Measurements from ENCODE around the gene NBEA. TPM values are rescaled to one million over a fixed set of nuclear protein-coding genes. Genes with fewer than 3 reads are reported as not detected.

Gene NBEA
- total and polyA plus RNA-seq, 2 experiments from 2014 or later, result 9.1 to 29.1 TPM

DNA sequence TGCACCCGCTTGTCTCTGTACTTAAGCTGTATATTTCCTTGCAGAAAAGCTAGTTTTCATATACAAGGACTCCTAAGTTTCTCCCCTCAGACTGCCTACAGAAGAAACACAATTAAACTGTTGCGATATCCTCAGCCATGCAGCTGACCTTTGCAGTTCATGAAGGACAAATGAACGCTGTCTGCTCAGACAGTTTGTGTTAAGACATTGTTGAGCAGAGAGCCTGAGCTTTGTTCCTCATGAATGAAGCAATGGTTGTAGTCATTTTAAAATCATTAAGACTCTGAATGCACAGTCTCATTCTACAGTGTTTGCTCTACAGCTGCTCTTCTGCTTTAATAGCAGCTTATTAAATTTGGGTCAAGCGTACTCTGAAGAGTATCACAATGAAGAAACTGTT lies 557.6 kb downstream of the NBEA start (continued):
- TF ChIP-seq, protein P1, sequence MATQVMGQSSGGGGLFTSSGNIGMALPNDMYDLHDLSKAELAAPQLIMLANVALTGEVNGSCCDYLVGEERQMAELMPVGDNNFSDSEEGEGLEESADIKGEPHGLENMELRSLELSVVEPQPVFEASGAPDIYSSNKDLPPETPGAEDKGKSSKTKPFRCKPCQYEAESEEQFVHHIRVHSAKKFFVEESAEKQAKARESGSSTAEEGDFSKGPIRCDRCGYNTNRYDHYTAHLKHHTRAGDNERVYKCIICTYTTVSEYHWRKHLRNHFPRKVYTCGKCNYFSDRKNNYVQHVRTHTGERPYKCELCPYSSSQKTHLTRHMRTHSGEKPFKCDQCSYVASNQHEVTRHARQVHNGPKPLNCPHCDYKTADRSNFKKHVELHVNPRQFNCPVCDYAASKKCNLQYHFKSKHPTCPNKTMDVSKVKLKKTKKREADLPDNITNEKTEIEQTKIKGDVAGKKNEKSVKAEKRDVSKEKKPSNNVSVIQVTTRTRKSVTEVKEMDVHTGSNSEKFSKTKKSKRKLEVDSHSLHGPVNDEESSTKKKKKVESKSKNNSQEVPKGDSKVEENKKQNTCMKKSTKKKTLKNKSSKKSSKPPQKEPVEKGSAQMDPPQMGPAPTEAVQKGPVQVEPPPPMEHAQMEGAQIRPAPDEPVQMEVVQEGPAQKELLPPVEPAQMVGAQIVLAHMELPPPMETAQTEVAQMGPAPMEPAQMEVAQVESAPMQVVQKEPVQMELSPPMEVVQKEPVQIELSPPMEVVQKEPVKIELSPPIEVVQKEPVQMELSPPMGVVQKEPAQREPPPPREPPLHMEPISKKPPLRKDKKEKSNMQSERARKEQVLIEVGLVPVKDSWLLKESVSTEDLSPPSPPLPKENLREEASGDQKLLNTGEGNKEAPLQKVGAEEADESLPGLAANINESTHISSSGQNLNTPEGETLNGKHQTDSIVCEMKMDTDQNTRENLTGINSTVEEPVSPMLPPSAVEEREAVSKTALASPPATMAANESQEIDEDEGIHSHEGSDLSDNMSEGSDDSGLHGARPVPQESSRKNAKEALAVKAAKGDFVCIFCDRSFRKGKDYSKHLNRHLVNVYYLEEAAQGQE (IDR thresholded peaks at IDR 0.05; ENCODE audit: unreplicated experiment), result no peak
- TF ChIP-seq NANOG (IDR thresholded peaks at IDR 0.05; ENCODE audit: borderline replicate concordance), result no peak
- TF ChIP-seq, protein P2, sequence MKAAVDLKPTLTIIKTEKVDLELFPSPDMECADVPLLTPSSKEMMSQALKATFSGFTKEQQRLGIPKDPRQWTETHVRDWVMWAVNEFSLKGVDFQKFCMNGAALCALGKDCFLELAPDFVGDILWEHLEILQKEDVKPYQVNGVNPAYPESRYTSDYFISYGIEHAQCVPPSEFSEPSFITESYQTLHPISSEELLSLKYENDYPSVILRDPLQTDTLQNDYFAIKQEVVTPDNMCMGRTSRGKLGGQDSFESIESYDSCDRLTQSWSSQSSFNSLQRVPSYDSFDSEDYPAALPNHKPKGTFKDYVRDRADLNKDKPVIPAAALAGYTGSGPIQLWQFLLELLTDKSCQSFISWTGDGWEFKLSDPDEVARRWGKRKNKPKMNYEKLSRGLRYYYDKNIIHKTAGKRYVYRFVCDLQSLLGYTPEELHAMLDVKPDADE (IDR thresholded peaks at IDR 0.05), result no peak
- TF ChIP-seq POLR2AphosphoS5 (IDR thresholded peaks at IDR 0.05; ENCODE audit: low read depth), result no peak
- no peak for TF ChIP-seq CTCF (conservative IDR thresholded peaks at IDR 0.05; ENCODE audit: low read depth in 2 of 2)
- TF ChIP-seq EZH2 (IDR thresholded peaks at IDR 0.05; ENCODE audit: low read depth, unreplicated experiment), result no peak
- TF ChIP-seq EZH2phosphoT487 (IDR thresholded peaks at IDR 0.05; ENCODE audit: unreplicated experiment), result no peak

DNA sequence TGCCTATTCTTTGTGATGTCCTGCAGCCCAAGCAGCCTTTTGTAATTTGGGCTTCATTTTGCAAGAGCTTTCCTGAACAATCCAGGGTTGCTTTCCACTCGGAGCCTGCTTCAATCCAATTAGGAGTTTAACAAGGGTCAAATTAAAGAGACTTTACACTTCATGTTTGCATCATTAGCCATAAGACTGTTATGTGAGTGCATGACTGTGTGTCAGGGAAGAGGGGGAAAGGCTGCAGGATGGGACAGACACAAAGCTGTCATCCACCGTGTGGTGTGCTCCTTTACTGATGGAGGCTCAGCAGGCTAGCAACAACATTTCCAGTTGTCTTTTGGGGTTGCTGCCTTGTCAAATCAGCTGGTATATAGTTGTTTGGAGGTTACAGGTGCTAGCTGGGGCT lies 558.1 kb downstream of the NBEA start:
- Mint-ChIP-seq H3K27me3 (ENCODE audit: insufficient read depth, low read depth, poor library complexity) (peaks cover 1% of the 10 kb centered on the region), H3K4me3 (no peak overlapping the region), H3K27ac (no peak overlapping the region), H3K36me3 (ENCODE audit: low read depth) (no peaks in the 10 kb centered on the region), H3K4me1 (peaks cover 16% of the 10 kb centered on the region; the same call in 2 of the 3 replicates), H3K9me3 (no peaks in the 10 kb centered on the region)
- Histone ChIP-seq H3K4me2 (no peak overlapping the region), H3K27ac (ENCODE audit: low read depth) (no peak overlapping the region), H3K79me2 (replicated peaks; ENCODE audit: insufficient read depth) (no peaks in the 10 kb centered on the region), H3K4me1 (ENCODE audit: insufficient read depth) (no peaks in the 10 kb centered on the region; the same call in 1 of the 2 replicates), H3K4me3 (no peak overlapping the region), H4K20me1 (replicated peaks; ENCODE audit: insufficient read depth) (no peaks in the 10 kb centered on the region), H3F3A (replicated peaks; ENCODE audit: low read depth) (no peaks in the 10 kb centered on the region), H3K36me3 (ENCODE audit: insufficient read depth) (no peaks in the 10 kb centered on the region), H2AFZ (no peak overlapping the region), H3K27me3 (ENCODE audit: insufficient read depth) (no peaks in the 10 kb centered on the region), H3K9me2 (ENCODE audit: insufficient read depth) (no peaks in the 10 kb centered on the region)
- DNase-seq (ENCODE audit: low spot score), result no peak
- no peak for ATAC-seq
- TF ChIP-seq POLR2AphosphoS5 (IDR thresholded peaks at IDR 0.05; ENCODE audit: low read depth) (no peak), STAT1 (IDR thresholded peaks at IDR 0.05; ENCODE audit: unreplicated experiment) (no peak), CTCF (conservative IDR thresholded peaks at IDR 0.05; ENCODE audit: low read depth in 2 of 2) (no peak), EZH2phosphoT487 (IDR thresholded peaks at IDR 0.05; ENCODE audit: unreplicated experiment) (no peak), ZNF114 (CRISPR knock-in tag; IDR thresholded peaks at IDR 0.05) (no peak), JUNB (IDR thresholded peaks at IDR 0.05; ENCODE audit: unreplicated experiment) (no peak), EZH2 (IDR thresholded peaks at IDR 0.05; ENCODE audit: low read depth, unreplicated experiment) (no peak), NANOG (IDR thresholded peaks at IDR 0.05; ENCODE audit: borderline replicate concordance) (no peak), CREB1 (CRISPR knock-in tag; IDR thresholded peaks at IDR 0.05; ENCODE audit: low read depth) (no peak), ZNF331 (CRISPR knock-in tag; IDR thresholded peaks at IDR 0.05; ENCODE audit: low read depth) (no peak)
- TF ChIP-seq, protein P2 (IDR thresholded peaks at IDR 0.05), result no peak
- TF ChIP-seq, protein P1 (IDR thresholded peaks at IDR 0.05; ENCODE audit: unreplicated experiment), result no peak

All from GM23338 (cell line).